SK-N-SH treated with all-trans-retinoic acid at 6 μM for 48 hours (cell line): ENCODE data around the gene MOCOS.

Experiments
- ATAC-seq: fragments of 200-7000 bp; cut with Tn5 transposase; 3 replicates; pipeline ENCODE4 v1.9.1; 2020; ENCODE audit warnings: mild to moderate bottlenecking, moderate library complexity
- ARNTL ChIP-seq: fragments of 450-650 bp; formaldehyde crosslinking; IDR thresholded peaks from 2 replicates; pipeline ENCODE4 v1.5.0; 2020; ENCODE audit warnings: low read depth, mild to moderate bottlenecking, moderate library complexity, borderline replicate concordance
- BACH2 ChIP-seq: fragments of 250-450 bp; sonication (Bioruptor Pico); IDR thresholded peaks from 2 replicates; pipeline ENCODE4 v1.9.0; 2021; ENCODE audit warnings: mild to moderate bottlenecking, borderline replicate concordance
- CSDC2 ChIP-seq: fragments of 250-450 bp; sonication (Bioruptor Pico); IDR thresholded peaks from 2 replicates; pipeline ENCODE4 v1.5.0; 2020; ENCODE audit warnings: mild to moderate bottlenecking, moderate library complexity
- ESRRG ChIP-seq: fragments of 250-450 bp; sonication (Bioruptor Pico); IDR thresholded peaks from 2 replicates; pipeline ENCODE4 v1.6.1; 2021; ENCODE audit warnings: mild to moderate bottlenecking
- GLIS3 ChIP-seq: fragments of 250-450 bp; sonication (Bioruptor Pico); IDR thresholded peaks from 2 replicates; pipeline ENCODE4 v1.5.0; 2020; ENCODE audit warnings: mild to moderate bottlenecking, moderate library complexity
- OSR1 ChIP-seq: fragments of 250-450 bp; sonication (Bioruptor Pico); IDR thresholded peaks from 2 replicates; pipeline ENCODE4 v1.8.0; 2022; ENCODE audit warnings: moderate library complexity, mild to moderate bottlenecking, inconsistent platforms
- PATZ1 ChIP-seq: fragments of 250-450 bp; sonication (Bioruptor Pico); IDR thresholded peaks from 2 replicates; pipeline ENCODE4 v1.8.0; 2020; ENCODE audit warnings: mild to moderate bottlenecking, moderate library complexity, borderline replicate concordance
- POU6F1 ChIP-seq: fragments of 250-450 bp; sonication (Bioruptor Pico); IDR thresholded peaks from 2 replicates; pipeline ENCODE4 v1.8.0; 2021; ENCODE audit warnings: low read depth, mild to moderate bottlenecking, moderate library complexity, borderline replicate concordance
- PPARA ChIP-seq: fragments of 250-450 bp; sonication (Bioruptor Pico); IDR thresholded peaks from 2 replicates; pipeline ENCODE4 v1.5.0; 2020; ENCODE audit warnings: mild to moderate bottlenecking, borderline replicate concordance
- RARB ChIP-seq: fragments of 250-450 bp; sonication (Bioruptor Pico); IDR thresholded peaks from 2 replicates; pipeline ENCODE4 v1.8.0; 2021; ENCODE audit warnings: mild to moderate bottlenecking, moderate library complexity
- SNAI2 ChIP-seq: fragments of 250-450 bp; sonication (Bioruptor Pico); IDR thresholded peaks from 2 replicates; pipeline ENCODE4 v1.5.0; 2020; ENCODE audit warnings: mild to moderate bottlenecking, moderate library complexity
- TCF4 ChIP-seq: fragments of 250-450 bp; sonication (Bioruptor Pico); IDR thresholded peaks from 2 replicates; pipeline ENCODE4 v1.8.0; 2021; ENCODE audit warnings: mild to moderate bottlenecking, moderate library complexity, borderline replicate concordance
- TOX ChIP-seq: fragments of 250-450 bp; sonication (Bioruptor Pico); IDR thresholded peaks from 2 replicates; pipeline ENCODE4 v1.8.0; 2021; ENCODE audit warnings: mild to moderate bottlenecking, moderate library complexity, borderline replicate concordance
- TSHZ2 ChIP-seq: fragments of 250-450 bp; sonication (Bioruptor Pico); IDR thresholded peaks from 2 replicates; pipeline ENCODE4 v1.5.0; 2020; ENCODE audit warnings: mild to moderate bottlenecking, moderate library complexity
- ZFP3 ChIP-seq: fragments of 250-450 bp; sonication (Bioruptor Pico); IDR thresholded peaks from 2 replicates; pipeline ENCODE4 v1.5.0; 2020; ENCODE audit warnings: mild to moderate bottlenecking, moderate library complexity
- ZFP30 ChIP-seq: fragments of 450-650 bp; formaldehyde crosslinking; IDR thresholded peaks from 2 replicates; pipeline ENCODE4 v1.5.0; 2022; ENCODE audit warnings: mild to moderate bottlenecking, moderate library complexity
- ZNF565 ChIP-seq: fragments of 450-650 bp; formaldehyde crosslinking; conservative IDR thresholded peaks from 2 replicates; pipeline ENCODE4 v1.5.0; 2020; ENCODE audit warnings: low read depth, mild to moderate bottlenecking, moderate library complexity
- ZNF8 ChIP-seq: fragments of 450-650 bp; formaldehyde crosslinking; IDR thresholded peaks from 2 replicates; pipeline ENCODE4 v1.5.0; 2020; ENCODE audit warnings: mild to moderate bottlenecking, moderate library complexity
- TF ChIP-seq, protein P1 (sequence below): fragments of 250-450 bp; sonication (Bioruptor Pico); IDR thresholded peaks from 2 replicates; pipeline ENCODE4 v1.5.1; 2021; ENCODE audit warnings: mild to moderate bottlenecking, moderate library complexity

Gene MOCOS

DNA sequence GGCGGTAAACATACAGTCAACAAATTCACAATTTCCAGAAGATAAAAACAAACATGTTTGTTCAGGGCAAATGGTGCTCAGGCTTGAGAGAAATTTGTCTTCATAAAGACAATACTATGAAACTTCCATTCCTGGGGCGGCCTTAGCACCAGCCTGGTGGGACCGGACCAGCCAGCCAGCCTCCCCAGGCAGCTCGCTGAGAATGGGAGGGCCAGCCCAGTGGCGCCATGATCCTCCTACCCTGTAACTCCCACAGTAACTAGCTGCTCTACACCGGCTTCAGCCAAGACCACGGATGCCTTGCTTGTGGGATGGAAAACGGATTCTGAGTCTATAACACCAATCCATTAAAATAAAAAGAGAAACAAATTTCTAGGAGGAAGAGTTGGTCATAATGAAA lies 86.0 kb downstream of the MOCOS start (continued):
- TF ChIP-seq TSHZ2 (CRISPR knock-in tag) = no peak
- TF ChIP-seq ZNF8 (CRISPR knock-in tag) = no peak
- no peak for TF ChIP-seq GLIS3 (CRISPR knock-in tag)
- no peak for TF ChIP-seq ZFP3 (CRISPR knock-in tag)
- TF ChIP-seq, protein P1, sequence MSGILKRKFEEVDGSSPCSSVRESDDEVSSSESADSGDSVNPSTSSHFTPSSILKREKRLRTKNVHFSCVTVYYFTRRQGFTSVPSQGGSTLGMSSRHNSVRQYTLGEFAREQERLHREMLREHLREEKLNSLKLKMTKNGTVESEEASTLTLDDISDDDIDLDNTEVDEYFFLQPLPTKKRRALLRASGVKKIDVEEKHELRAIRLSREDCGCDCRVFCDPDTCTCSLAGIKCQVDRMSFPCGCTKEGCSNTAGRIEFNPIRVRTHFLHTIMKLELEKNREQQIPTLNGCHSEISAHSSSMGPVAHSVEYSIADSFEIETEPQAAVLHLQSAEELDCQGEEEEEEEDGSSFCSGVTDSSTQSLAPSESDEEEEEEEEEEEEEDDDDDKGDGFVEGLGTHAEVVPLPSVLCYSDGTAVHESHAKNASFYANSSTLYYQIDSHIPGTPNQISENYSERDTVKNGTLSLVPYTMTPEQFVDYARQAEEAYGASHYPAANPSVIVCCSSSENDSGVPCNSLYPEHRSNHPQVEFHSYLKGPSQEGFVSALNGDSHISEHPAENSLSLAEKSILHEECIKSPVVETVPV (CRISPR knock-in tag) = no peak
- TF ChIP-seq BACH2 (CRISPR knock-in tag) = no peak

DNA sequence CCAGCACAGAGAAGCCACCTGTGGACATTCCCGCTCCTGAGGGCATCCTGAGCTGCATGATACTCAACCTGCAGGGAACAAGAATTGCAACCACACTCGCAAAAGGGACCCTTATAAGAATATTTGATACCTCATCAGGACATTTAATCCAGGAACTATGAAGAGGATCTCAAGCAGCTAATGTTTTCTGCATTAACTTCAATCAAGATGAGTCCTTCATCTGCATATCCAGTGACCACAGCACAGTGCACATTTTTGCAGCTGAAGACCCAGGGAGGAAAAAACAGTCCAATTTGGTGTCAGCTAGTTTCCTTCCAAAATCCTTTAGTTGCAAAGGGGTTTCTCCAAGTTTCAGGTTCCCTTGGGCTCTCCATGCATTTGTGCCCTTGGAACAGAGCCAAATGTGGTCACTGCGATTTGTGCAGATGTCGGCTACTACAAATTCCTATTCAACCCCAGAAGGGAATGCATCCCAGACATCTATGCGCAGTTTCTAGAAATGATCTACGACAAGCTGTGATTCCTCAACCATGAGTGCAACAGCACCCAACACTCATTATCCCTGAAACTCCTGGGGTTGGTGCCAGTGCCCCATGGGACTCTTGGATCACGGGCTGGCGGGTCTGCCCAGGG lies 86.9 kb downstream of the MOCOS start:
- no peak for ATAC-seq
- TF ChIP-seq ARNTL (CRISPR knock-in tag) (no peak), ZFP30 (CRISPR knock-in tag) (no peak), CSDC2 (CRISPR knock-in tag) (no peak), TSHZ2 (CRISPR knock-in tag) (no peak), RARB (CRISPR knock-in tag) (no peak), SNAI2 (no peak), TCF4 (CRISPR knock-in tag) (no peak), BACH2 (CRISPR knock-in tag) (no peak), GLIS3 (CRISPR knock-in tag) (no peak), ESRRG (CRISPR knock-in tag) (no peak), ZFP3 (CRISPR knock-in tag) (no peak), ZNF565 (CRISPR knock-in tag) (no peak), OSR1 (no peak), TOX (CRISPR knock-in tag) (no peak), PATZ1 (CRISPR knock-in tag) (no peak), POU6F1 (CRISPR knock-in tag) (no peak), PPARA (no peak), ZNF8 (CRISPR knock-in tag) (no peak)
- TF ChIP-seq, protein P1 (CRISPR knock-in tag) = no peak
